Ovary (tissue), 1 donor: ENCODE data around the gene PIK3R4.

Experiments used
- EP300 ChIP-seq: sonication (generic); formaldehyde crosslinking; IDR thresholded peaks from one replicate; pipeline ENCODE4 v1.6.1; 2017; ENCODE audit warnings: antibody characterized with exemption
- POLR2A ChIP-seq: fragments of 450-650 bp; IDR thresholded peaks from one replicate; pipeline ENCODE4 v1.6.1; 2017; ENCODE audit warnings: antibody characterized with exemption, mild to moderate bottlenecking, moderate library complexity

- TF ChIP-seq POLR2A: no peak
- no peak for TF ChIP-seq EP300
Measured at GRCh38 chr3:130732501-130732900, 14.1 kb downstream of the PIK3R4 start.
